ENCODE results near the gene KRTAP10-4. TPM values are rescaled to one million over a fixed set of nuclear protein-coding genes. Genes with fewer than 3 reads are reported as not detected.

Gene KRTAP10-4
- total and polyA plus RNA-seq, 2 donors (not counting 3 experiments of a cell fraction or from before 2014, with no cell fraction given), result not detected

DNA sequence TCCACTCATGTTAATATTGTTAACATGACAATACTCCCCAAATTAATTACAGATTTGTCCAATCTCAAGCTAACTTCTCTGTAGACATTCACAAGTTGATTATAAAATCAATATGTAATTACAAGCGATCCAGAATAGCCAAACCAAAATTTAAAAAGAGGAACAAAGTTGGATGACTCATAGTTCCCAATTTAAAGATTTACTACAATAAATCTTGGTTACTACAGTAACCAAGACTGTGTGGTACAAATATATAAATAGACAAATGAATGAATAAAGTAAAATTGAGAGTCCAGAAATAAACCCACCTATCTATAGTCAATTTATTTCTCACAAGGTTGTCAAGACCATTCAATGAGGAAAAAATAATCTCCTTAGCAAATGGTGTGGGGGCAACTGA lies 7.1 kb upstream of the KRTAP10-4 start:
- dilution Hi-C loops (cut with MboI; ENCODE audit: extremely low pct_ligation_motif_present, low sequenced_read_pairs) (no loop called here), intact Hi-C loops (cut with micrococcal nuclease) (no loop called here)
- Histone ChIP-seq H3K9ac (replicated peaks; ENCODE audit: extremely low read depth, insufficient read depth, low read length) (no peak overlapping the region), H3K27me3 (ENCODE audit: control insufficient read depth in 2 of 2, insufficient read depth in 2 of 2, low read length in 2 of 2) (peaks cover 0 to 3% of the 10 kb centered on the region in 2 experiments), H3K4me2 (ENCODE audit: insufficient read depth, low read length) (no peak overlapping the region), H3K27ac (ENCODE audit: insufficient read depth, low read depth, low read length) (no peak overlapping the region), H2AFZ (ENCODE audit: low read depth, low read length) (no peak overlapping the region), H3K79me2 (ENCODE audit: control insufficient read depth, insufficient read depth, low read length) (no peaks in the 10 kb centered on the region), H4K20me1 (replicated peaks; ENCODE audit: control insufficient read depth, extremely low read depth, insufficient read depth, low read length) (no peaks in the 10 kb centered on the region), H3K36me3 (ENCODE audit: control insufficient read depth in 2 of 2, extremely low read depth in 1 of 2, insufficient read depth in 2 of 2, low read length in 2 of 2) (no peaks in the 10 kb centered on the region), H3K4me3 (replicated peaks in 1 of 3; ENCODE audit: insufficient read depth in 1 of 3, low read depth in 1 of 3, low read length in 3 of 3) (no peak overlapping the region), H3K9me1 (replicated peaks; ENCODE audit: control insufficient read depth, extremely low read depth, insufficient read depth, low read length) (no peaks in the 10 kb centered on the region), H3K9me3 (replicated peaks; ENCODE audit: control insufficient read depth, insufficient read depth, low read length) (no peaks in the 10 kb centered on the region), H3K4me1 (ENCODE audit: control insufficient read depth, extremely low read depth, insufficient read depth, low read length) (no peaks in the 10 kb centered on the region)
- no peak for TF ChIP-seq EZH2 (IDR thresholded peaks at IDR 0.05; ENCODE audit: borderline replicate concordance, low read depth, low read length, severe bottlenecking)
- TF ChIP-seq JUN (IDR thresholded peaks at IDR 0.05; ENCODE audit: borderline replicate concordance, insufficient read depth, insufficient read length, low read depth), result no peak
- TF ChIP-seq POLR2AphosphoS5 (IDR thresholded peaks at IDR 0.05; ENCODE audit: insufficient read depth, low read depth, low read length), result no peak
- no peak for TF ChIP-seq GATA2 (IDR thresholded peaks at IDR 0.05; ENCODE audit: insufficient read depth, insufficient read length, low read depth, low read length)
- TF ChIP-seq FOS (IDR thresholded peaks at IDR 0.05; ENCODE audit: borderline replicate concordance, insufficient read depth, low read length), result no peak
- TF ChIP-seq MAX (IDR thresholded peaks at IDR 0.05; ENCODE audit: insufficient read depth, insufficient read length), result no peak
- TF ChIP-seq, protein P1, sequence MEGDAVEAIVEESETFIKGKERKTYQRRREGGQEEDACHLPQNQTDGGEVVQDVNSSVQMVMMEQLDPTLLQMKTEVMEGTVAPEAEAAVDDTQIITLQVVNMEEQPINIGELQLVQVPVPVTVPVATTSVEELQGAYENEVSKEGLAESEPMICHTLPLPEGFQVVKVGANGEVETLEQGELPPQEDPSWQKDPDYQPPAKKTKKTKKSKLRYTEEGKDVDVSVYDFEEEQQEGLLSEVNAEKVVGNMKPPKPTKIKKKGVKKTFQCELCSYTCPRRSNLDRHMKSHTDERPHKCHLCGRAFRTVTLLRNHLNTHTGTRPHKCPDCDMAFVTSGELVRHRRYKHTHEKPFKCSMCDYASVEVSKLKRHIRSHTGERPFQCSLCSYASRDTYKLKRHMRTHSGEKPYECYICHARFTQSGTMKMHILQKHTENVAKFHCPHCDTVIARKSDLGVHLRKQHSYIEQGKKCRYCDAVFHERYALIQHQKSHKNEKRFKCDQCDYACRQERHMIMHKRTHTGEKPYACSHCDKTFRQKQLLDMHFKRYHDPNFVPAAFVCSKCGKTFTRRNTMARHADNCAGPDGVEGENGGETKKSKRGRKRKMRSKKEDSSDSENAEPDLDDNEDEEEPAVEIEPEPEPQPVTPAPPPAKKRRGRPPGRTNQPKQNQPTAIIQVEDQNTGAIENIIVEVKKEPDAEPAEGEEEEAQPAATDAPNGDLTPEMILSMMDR (IDR thresholded peaks at IDR 0.05; ENCODE audit: extremely low read depth in 1 of 2, insufficient read depth in 1 of 2, low read depth in 1 of 2, low read length in 2 of 2), result no peak
- no peak for TF ChIP-seq POLR2A (IDR thresholded peaks at IDR 0.05; ENCODE audit: low read depth, low read length)
- no peak for TF ChIP-seq MYC (IDR thresholded peaks at IDR 0.05; ENCODE audit: low read depth, low read length)
- no peak for DNase-seq (ENCODE audit: low read depth, low spot score)
- no TSS peak for BruUV-seq (replicated peaks)
- peak; percentile 21 for FAIRE-seq
- POLR2A ChIA-PET, result no interaction called here
- CTCF ChIA-PET, result no interaction called here

Data from endothelial cell of umbilical vein (primary cell).